OCI-LY1 (cell line): ENCODE data around the gene CCDC120.
A peak's percentile ranks its signal among the peaks of the same experiment; 100 is the strongest.

Experiments
- H2AFZ ChIP-seq: fragments of 200-600 bp; sonication (generic), shearing (Covaris generic); 2 replicates; pipeline ENCODE4 v1.6.0; 2014; ENCODE audit warnings: antibody characterized with exemption, mild to moderate bottlenecking, low read length
- H3F3A ChIP-seq: fragments of 200-600 bp; sonication (generic), shearing (Covaris generic); 2 replicates; pipeline ENCODE4 v1.6.0; 2014; ENCODE audit warnings: mild to moderate bottlenecking, antibody characterized with exemption, low read length, moderate library complexity; ENCODE audit not compliant: insufficient read depth
- H3K27ac ChIP-seq: fragments of 200-600 bp; sonication (generic); 2 replicates; pipeline ENCODE4 v1.5.1; 2014; ENCODE audit warnings: low read length, mixed run types, mild to moderate bottlenecking, low read depth; ENCODE audit not compliant: poor library complexity, severe bottlenecking
- H3K27me3 ChIP-seq: fragments of 200-600 bp; sonication (generic); 2 replicates; pipeline ENCODE4 v1.6.0; 2014; ENCODE audit warnings: antibody characterized with exemption, mild to moderate bottlenecking, low read length, moderate library complexity; ENCODE audit not compliant: insufficient read depth
- H3K36me3 ChIP-seq: fragments of 200-600 bp; sonication (generic); 2 replicates; pipeline ENCODE4 v1.6.1; 2014; ENCODE audit warnings: mild to moderate bottlenecking, antibody characterized with exemption, low read length, moderate library complexity, mixed read lengths; ENCODE audit not compliant: insufficient read depth
- H3K4me1 ChIP-seq: fragments of 200-600 bp; sonication (generic); 2 replicates; pipeline ENCODE4 v1.5.1; 2014; ENCODE audit warnings: mild to moderate bottlenecking, low read length, moderate library complexity; ENCODE audit not compliant: insufficient read depth, severe bottlenecking
- H3K4me2 ChIP-seq: fragments of 200-600 bp; sonication (generic), shearing (Covaris generic); 2 replicates; pipeline ENCODE4 v1.6.1; 2014; ENCODE audit warnings: low read length
- H3K4me3 ChIP-seq: fragments of 200-600 bp; sonication (generic); 2 replicates; pipeline ENCODE4 v1.5.1; 2014; ENCODE audit warnings: low read length, low read depth, mild to moderate bottlenecking, mixed read lengths; ENCODE audit not compliant: poor library complexity, severe bottlenecking
- H3K79me2 ChIP-seq: fragments of 200-600 bp; shearing (Covaris generic); 2 replicates; pipeline ENCODE4 v1.6.1; 2016; ENCODE audit warnings: mixed run types, low read length, mixed read lengths; ENCODE audit not compliant: insufficient read depth
- H3K9ac ChIP-seq: fragments of 200-600 bp; sonication (generic), shearing (Covaris generic); 2 replicates; pipeline ENCODE4 v1.6.1; 2014; ENCODE audit warnings: mild to moderate bottlenecking, low read length, mixed read lengths
- H3K9me2 ChIP-seq: fragments of 200-600 bp; sonication (generic), shearing (Covaris generic); 2 replicates; pipeline ENCODE4 v1.6.1; 2014; ENCODE audit warnings: low read depth, mild to moderate bottlenecking, low read length, mixed read lengths
- H3K9me3 ChIP-seq: fragments of 200-600 bp; shearing (Covaris generic); 2 replicates; pipeline ENCODE4 v1.6.1; 2014; ENCODE audit warnings: low read length, mixed read lengths
- H4K20me1 ChIP-seq: fragments of 200-600 bp; sonication (generic), shearing (Covaris generic); 2 replicates; pipeline ENCODE4 v1.6.0; 2016; ENCODE audit warnings: mild to moderate bottlenecking, low read length; ENCODE audit not compliant: insufficient read depth
- CTCF ChIP-seq: fragments of 200-600 bp; sonication (generic), shearing (Covaris generic); IDR thresholded peaks from 2 replicates; pipeline ENCODE4 v1.5.1; 2017; ENCODE audit warnings: mild to moderate bottlenecking, antibody characterized with exemption, low read length, moderate library complexity, mixed read lengths
- EZH2 ChIP-seq: fragments of 200-600 bp; sonication (generic), shearing (Covaris generic); IDR thresholded peaks from 2 replicates; pipeline ENCODE4 v1.8.0; 2017; ENCODE audit warnings: borderline replicate concordance, mixed run types, mild to moderate bottlenecking, antibody characterized with exemption, low read length, moderate library complexity, mixed read lengths

The CCDC120 gene

GRCh38 chrX:49058794-49059193 lies at the start of gene CCDC120:
Gene CCDC120, plus strand, starts transcription at chrX:49058999. Its CDS starts 3,043 bp downstream, at chrX:49062042.
- H3F3A ChIP-seq, result no peaks in the 10 kb centered on the region
- H2AFZ ChIP-seq, result no peak within 1 kb of the TSS
- H3K79me2 ChIP-seq, result no peaks in the 10 kb centered on the region
- no peaks in the 10 kb centered on the region for H3K27me3 ChIP-seq
- no peaks in the 10 kb centered on the region for H4K20me1 ChIP-seq
- H3K4me1 ChIP-seq, result peaks cover 19% of the 10 kb centered on the region
- peak within 1 kb of the TSS; percentile 37; the same call in 1 of the 2 replicates for H3K9ac ChIP-seq
- no peaks in the 10 kb centered on the region for H3K36me3 ChIP-seq
- no peak within 1 kb of the TSS for H3K27ac ChIP-seq
- peak within 1 kb of the TSS; percentile 49 for H3K4me3 ChIP-seq
- H3K9me2 ChIP-seq, result no peaks in the 10 kb centered on the region
- no peaks in the 10 kb centered on the region for H3K9me3 ChIP-seq
- H3K4me2 ChIP-seq, result peak within 1 kb of the TSS; percentile 34; the same call in 1 of the 2 replicates
- TF ChIP-seq CTCF (no peak), EZH2 (no peak)

GRCh38 chrX:49019050-49019449 lies 39.7 kb upstream of the CCDC120 start:
- Histone ChIP-seq H3K9me2 (no peaks in the 10 kb centered on the region), H4K20me1 (no peaks in the 10 kb centered on the region), H3K27ac (no peak overlapping the region), H3F3A (no peaks in the 10 kb centered on the region), H3K9me3 (no peaks in the 10 kb centered on the region), H3K4me1 (no peaks in the 10 kb centered on the region), H3K79me2 (no peaks in the 10 kb centered on the region), H3K4me3 (no peak overlapping the region), H3K36me3 (no peaks in the 10 kb centered on the region), H3K4me2 (no peak overlapping the region), H3K27me3 (no peaks in the 10 kb centered on the region), H3K9ac (no peak overlapping the region), H2AFZ (no peak overlapping the region)
- TF ChIP-seq CTCF (no peak), EZH2 (no peak)

- TF ChIP-seq CTCF (no peak), EZH2 (no peak)
- Histone ChIP-seq H3K4me2 (no peak overlapping the region), H2AFZ (no peak overlapping the region), H3K4me3 (no peak overlapping the region), H3K4me1 (no peaks in the 10 kb centered on the region), H3K36me3 (no peaks in the 10 kb centered on the region), H4K20me1 (no peaks in the 10 kb centered on the region), H3K79me2 (no peaks in the 10 kb centered on the region), H3K9me3 (no peaks in the 10 kb centered on the region), H3K27ac (no peak overlapping the region), H3F3A (no peaks in the 10 kb centered on the region), H3K9ac (no peak overlapping the region), H3K9me2 (no peaks in the 10 kb centered on the region), H3K27me3 (no peaks in the 10 kb centered on the region)
Measured at GRCh38 chrX:49019599-49020249, 39.1 kb upstream of the CCDC120 start.
